Neuronal stem cell (in vitro differentiated cells): Measurements from ENCODE around the gene THSD7A.

Experiments used
- DNase-seq: peaks from one replicate; pipeline ENCODE4 v3.0.0-alpha.2; 2013; ENCODE audit warnings: low spot score
- H2AFZ ChIP-seq: one replicate; pipeline ENCODE4 v1.6.1; 2013; ENCODE audit warnings: mild to moderate bottlenecking, low read length, inconsistent platforms
- H2AK5ac ChIP-seq: 2 replicates; pipeline ENCODE4 v1.6.1; 2013; ENCODE audit warnings: low read depth, mild to moderate bottlenecking, inconsistent platforms, low read length, moderate library complexity, mixed read lengths
- H2BK120ac ChIP-seq: 2 replicates; pipeline ENCODE4 v1.6.1; 2013; ENCODE audit warnings: low read depth, mild to moderate bottlenecking, inconsistent platforms, low read length, moderate library complexity, mixed read lengths
- H2BK12ac ChIP-seq: one replicate; pipeline ENCODE4 v1.6.1; 2013; ENCODE audit warnings: low read length, inconsistent platforms
- H2BK15ac ChIP-seq: 2 replicates; pipeline ENCODE4 v1.6.1; 2013; ENCODE audit warnings: mild to moderate bottlenecking, low read length, inconsistent platforms, mixed read lengths
- H2BK5ac ChIP-seq: one replicate; pipeline ENCODE4 v1.6.1; 2013; ENCODE audit warnings: inconsistent platforms, mild to moderate bottlenecking, low read length, moderate library complexity
- H3K14ac ChIP-seq: one replicate; pipeline ENCODE4 v1.6.1; 2013; ENCODE audit warnings: low read length, inconsistent platforms
- H3K18ac ChIP-seq: 2 replicates; pipeline ENCODE4 v1.6.1; 2013; ENCODE audit warnings: low read length, inconsistent platforms
- H3K23ac ChIP-seq: 2 replicates; pipeline ENCODE4 v1.6.1; 2013; ENCODE audit warnings: low read depth, mild to moderate bottlenecking, mixed read lengths, low read length, inconsistent platforms; ENCODE audit not compliant: poor library complexity
- H3K27ac ChIP-seq: replicated peaks from 3 replicates; pipeline ENCODE4 v1.5.1; 2013; ENCODE audit warnings: low read length, inconsistent platforms
- H3K27me3 ChIP-seq, 3 experiments: 2 replicates each; pipeline ENCODE4 v1.6.1; 2013; ENCODE audit warnings: low read length in 3 of 3, mild to moderate bottlenecking in 2 of 3, inconsistent platforms in 1 of 3, low read depth in 1 of 3, mixed read lengths in 1 of 3, moderate library complexity in 1 of 3; ENCODE audit not compliant: control insufficient read depth in 3 of 3, insufficient read depth in 3 of 3
- H3K36me3 ChIP-seq, 2 donors: replicated peaks in 1 of 2; 2 replicates each; pipeline ENCODE4 v1.6.1; 2013; ENCODE audit warnings: low read length in 2 of 2; ENCODE audit not compliant: control insufficient read depth in 2 of 2, insufficient read depth in 2 of 2
- H3K4ac ChIP-seq: 2 replicates; pipeline ENCODE4 v1.6.1; 2013; ENCODE audit warnings: inconsistent platforms, mild to moderate bottlenecking, low read length, moderate library complexity
- H3K4me1 ChIP-seq, 2 donors: 1 replicate in 1 of 2; 2 replicates in 1 of 2; pipeline ENCODE4 v1.6.1; 2013; ENCODE audit warnings: low read length in 2 of 2, low read depth in 1 of 2; ENCODE audit not compliant: control insufficient read depth in 2 of 2, insufficient read depth in 1 of 2
- H3K4me2 ChIP-seq: one replicate; pipeline ENCODE4 v1.6.1; 2013; ENCODE audit warnings: mild to moderate bottlenecking, low read length, inconsistent platforms; ENCODE audit not compliant: insufficient read depth, poor library complexity, severe bottlenecking
- H3K4me3 ChIP-seq, 2 donors: 2 replicates each; pipeline ENCODE4 v1.5.1; 2013; ENCODE audit warnings: low read length in 2 of 2, mild to moderate bottlenecking in 2 of 2, inconsistent platforms in 1 of 2, moderate library complexity in 1 of 2
- H3K79me1 ChIP-seq: one replicate; pipeline ENCODE4 v1.6.1; 2013; ENCODE audit warnings: low read depth, mild to moderate bottlenecking, inconsistent platforms, low read length, moderate library complexity
- H3K9ac ChIP-seq: one replicate; pipeline ENCODE4 v1.6.1; 2013; ENCODE audit warnings: mild to moderate bottlenecking, low read depth, low read length, inconsistent platforms; ENCODE audit not compliant: poor library complexity
- H3K9me3 ChIP-seq, 2 donors: replicated peaks in 1 of 2; 2 replicates each; pipeline versions ENCODE3 to v1.6.1; 2013; ENCODE audit warnings: low read length in 2 of 2, mild to moderate bottlenecking in 2 of 2, inconsistent platforms in 1 of 2, low read depth in 1 of 2, mixed read lengths in 1 of 2, moderate library complexity in 1 of 2; ENCODE audit not compliant: control insufficient read depth in 2 of 2, insufficient read depth in 1 of 2
- H4K8ac ChIP-seq: one replicate; pipeline ENCODE4 v1.6.1; 2013; ENCODE audit warnings: low read depth, mild to moderate bottlenecking, inconsistent platforms, low read length, moderate library complexity
- H4K91ac ChIP-seq: one replicate; pipeline ENCODE4 v1.6.1; 2013; ENCODE audit warnings: low read length, low read depth, mild to moderate bottlenecking, inconsistent platforms; ENCODE audit not compliant: poor library complexity
- WGBS, 2 donors: extraction: QIAGEN DNeasy Blood & Tissue Kit; methylation state at CpG; one replicate each; pipeline ENCODE4 v1.1.7; 2013; ENCODE audit warnings: missing lambda C conversion rate in 2 of 2, mixed read lengths in 1 of 2; ENCODE audit not compliant: insufficient read length in 2 of 2, insufficient replicate concordance in 1 of 2; ENCODE audit errors: extremely low coverage in 2 of 2; 5-methylcytosine and 5-hydroxymethylcytosine counted together

Gene THSD7A

DNA sequence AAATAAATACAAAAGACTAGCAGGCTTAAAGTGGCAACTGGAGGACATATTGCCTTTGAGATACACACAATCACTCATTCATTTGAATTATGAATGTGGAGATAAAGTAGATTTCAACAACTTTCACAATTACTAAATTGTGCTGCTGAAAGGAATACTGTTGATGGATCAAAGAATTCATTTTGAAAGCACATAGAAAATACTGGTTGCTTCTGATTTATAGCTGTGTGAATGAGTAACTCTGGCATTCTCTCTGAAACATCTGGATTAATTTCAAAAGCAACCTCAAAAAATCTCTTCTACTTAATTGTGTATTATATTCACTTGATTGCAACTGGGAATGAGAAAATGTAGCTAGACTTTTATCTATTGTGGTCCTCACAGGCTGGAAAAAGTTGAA, 397.6 kb downstream of the THSD7A start:
- no peak overlapping the region for H2BK5ac ChIP-seq
- no peak overlapping the region for H2AFZ ChIP-seq
- no peak overlapping the region for H3K14ac ChIP-seq
- H2BK12ac ChIP-seq: no peak overlapping the region
- H3K4me1 ChIP-seq: no peaks in the 10 kb centered on the region
- no peaks in the 10 kb centered on the region for H3K9me3 ChIP-seq
- no peak overlapping the region for H3K23ac ChIP-seq
- H4K91ac ChIP-seq: no peak overlapping the region
- DNase-seq: no peak
- H3K4me3 ChIP-seq: no peak overlapping the region
- no peak overlapping the region for H3K4ac ChIP-seq
- no peak overlapping the region for H2BK15ac ChIP-seq
- no peak overlapping the region for H3K18ac ChIP-seq
- H2BK120ac ChIP-seq: no peak overlapping the region
- no peak overlapping the region for H4K8ac ChIP-seq
- H3K79me1 ChIP-seq: no peaks in the 10 kb centered on the region
- no peak overlapping the region for H3K9ac ChIP-seq
- H3K27ac ChIP-seq: no peak overlapping the region
- no peak overlapping the region for H3K4me2 ChIP-seq
- H3K36me3 ChIP-seq: no peaks in the 10 kb centered on the region
- H2AK5ac ChIP-seq: no peak overlapping the region
- H3K27me3 ChIP-seq: no peaks in the 10 kb centered on the region

GRCh38 chr7:11430841-11431240, 401.2 kb downstream of the THSD7A start:
- H2BK15ac ChIP-seq: no peak overlapping the region
- H2AK5ac ChIP-seq: no peak overlapping the region
- no peaks in the 10 kb centered on the region for H3K4me1 ChIP-seq
- H3K18ac ChIP-seq: no peak overlapping the region
- DNase-seq: no peak
- H3K79me1 ChIP-seq: no peaks in the 10 kb centered on the region
- no peaks in the 10 kb centered on the region for H3K27me3 ChIP-seq
- H3K9me3 ChIP-seq: no peaks in the 10 kb centered on the region
- H3K9ac ChIP-seq: no peak overlapping the region
- H3K14ac ChIP-seq: no peak overlapping the region
- no peak overlapping the region for H4K8ac ChIP-seq
- H2BK120ac ChIP-seq: no peak overlapping the region
- H2BK5ac ChIP-seq: no peak overlapping the region
- no peaks in the 10 kb centered on the region for H3K36me3 ChIP-seq
- H3K4me3 ChIP-seq: no peak overlapping the region
- no peak overlapping the region for H2AFZ ChIP-seq
- H3K23ac ChIP-seq: no peak overlapping the region
- no peak overlapping the region for H3K4me2 ChIP-seq
- no peak overlapping the region for H2BK12ac ChIP-seq
- H3K4ac ChIP-seq: no peak overlapping the region
- no CpG with 5 or more reads among the region's 1 CpG for WGBS, 2 donors
- no peak overlapping the region for H4K91ac ChIP-seq
- no peak overlapping the region for H3K27ac ChIP-seq

DNA sequence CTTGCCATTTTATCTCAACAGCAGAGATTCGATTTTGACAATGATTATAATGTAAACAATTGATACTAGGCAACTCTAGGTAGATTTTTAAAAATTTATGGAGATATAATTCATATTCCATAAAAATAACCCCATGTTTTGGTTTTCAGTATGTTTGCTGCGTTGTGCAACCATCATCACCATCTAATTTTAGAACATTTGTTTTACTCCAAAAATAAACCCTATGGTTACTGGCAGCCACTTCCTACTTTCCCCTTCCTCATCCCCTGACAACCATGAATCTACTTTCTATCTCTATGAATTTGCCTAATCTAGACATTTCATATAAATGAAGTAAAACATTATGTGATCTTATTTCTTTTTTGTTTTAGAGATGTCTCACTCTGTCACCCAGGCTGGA, 401.9 kb downstream of the THSD7A start:
- Histone ChIP-seq H2BK120ac (no peak overlapping the region), H2BK12ac (no peak overlapping the region), H2AK5ac (no peak overlapping the region), H2BK15ac (no peak overlapping the region), H3K23ac (no peak overlapping the region), H3K18ac (no peak overlapping the region), H3K79me1 (no peaks in the 10 kb centered on the region), H3K4me2 (no peak overlapping the region), H3K27ac (no peak overlapping the region), H3K14ac (no peak overlapping the region), H2AFZ (no peak overlapping the region), H3K27me3 (no peaks in the 10 kb centered on the region), H3K36me3 (no peaks in the 10 kb centered on the region), H2BK5ac (no peak overlapping the region), H3K4ac (no peak overlapping the region), H3K4me1 (no peaks in the 10 kb centered on the region), H3K9me3 (no peaks in the 10 kb centered on the region), H3K4me3 (no peak overlapping the region), H4K91ac (no peak overlapping the region), H4K8ac (no peak overlapping the region), H3K9ac (no peak overlapping the region)
- no CpG with 5 or more reads among the region's 2 CpGs for WGBS, 2 donors
- DNase-seq: no peak

GRCh38 chr7:11428877-11429581, 403.0 kb downstream of the THSD7A start:
- no peak overlapping the region for H3K27ac ChIP-seq
- H3K14ac ChIP-seq: no peak overlapping the region
- no peaks in the 10 kb centered on the region for H3K79me1 ChIP-seq
- H3K23ac ChIP-seq: no peak overlapping the region
- H2AFZ ChIP-seq: no peak overlapping the region
- H4K91ac ChIP-seq: no peak overlapping the region
- no peaks in the 10 kb centered on the region for H3K4me1 ChIP-seq
- no peak overlapping the region for H3K4me3 ChIP-seq
- no CpG with 5 or more reads among the region's 6 CpGs for WGBS, 2 donors
- H2BK15ac ChIP-seq: no peak overlapping the region
- no peak overlapping the region for H3K9ac ChIP-seq
- no peak overlapping the region for H2BK12ac ChIP-seq
- no peak overlapping the region for H2AK5ac ChIP-seq
- no peak overlapping the region for H3K18ac ChIP-seq
- H3K4ac ChIP-seq: no peak overlapping the region
- H2BK120ac ChIP-seq: no peak overlapping the region
- H3K36me3 ChIP-seq: no peaks in the 10 kb centered on the region
- no peaks in the 10 kb centered on the region for H3K9me3 ChIP-seq
- DNase-seq: no peak
- no peak overlapping the region for H4K8ac ChIP-seq
- H3K4me2 ChIP-seq: no peak overlapping the region
- H3K27me3 ChIP-seq: no peaks in the 10 kb centered on the region
- no peak overlapping the region for H2BK5ac ChIP-seq
